HG03575 (cell line): ENCODE results near the gene SNTG2.

Experiments used
- ATAC-seq: cut with Tn5 transposase; IDR thresholded peaks from one replicate; pipeline ENCODE4 v1.9.1; 2021; ENCODE audit not compliant: unreplicated experiment, insufficient number of reproducible peaks, low FRiP score; ENCODE audit errors: extremely low read depth

Gene SNTG2

GRCh38 chr2:1235806-1236205 lies 285.2 kb downstream of the SNTG2 start:
- no peak for ATAC-seq

GRCh38 chr2:1236606-1237005 lies 286.0 kb downstream of the SNTG2 start:
- no peak for ATAC-seq

GRCh38 chr2:1237783-1238182 lies 287.1 kb downstream of the SNTG2 start:
- no peak for ATAC-seq

- no peak for ATAC-seq
These were observed 288.0 kb downstream of the SNTG2 start for GRCh38 chr2:1238598-1239138.

GRCh38 chr2:1245193-1245592 lies 294.5 kb downstream of the SNTG2 start:
- ATAC-seq: no peak

GRCh38 chr2:1246239-1246638 lies 295.6 kb downstream of the SNTG2 start:
- ATAC-seq: no peak

- ATAC-seq: no peak
These were observed 296.3 kb downstream of the SNTG2 start for GRCh38 chr2:1246991-1247390.

- ATAC-seq: no peak
These were observed 297.5 kb downstream of the SNTG2 start for GRCh38 chr2:1248187-1248586.

- no peak for ATAC-seq
These were observed 299.4 kb downstream of the SNTG2 start for GRCh38 chr2:1249897-1250687.

GRCh38 chr2:1251520-1251919 lies 300.9 kb downstream of the SNTG2 start:
- no peak for ATAC-seq

GRCh38 chr2:1253629-1254028 lies 303.0 kb downstream of the SNTG2 start:
- no peak for ATAC-seq

GRCh38 chr2:1254662-1255343 lies 304.2 kb downstream of the SNTG2 start:
- no peak for ATAC-seq

GRCh38 chr2:1256632-1257324 lies 306.1 kb downstream of the SNTG2 start:
- no peak for ATAC-seq

GRCh38 chr2:1257334-1257733 lies 306.7 kb downstream of the SNTG2 start:
- no peak for ATAC-seq

- no peak for ATAC-seq
These were observed 309.1 kb downstream of the SNTG2 start for GRCh38 chr2:1259746-1260145.

GRCh38 chr2:1262609-1263008 lies 312.0 kb downstream of the SNTG2 start:
- no peak for ATAC-seq

- ATAC-seq: no peak
These were observed 314.8 kb downstream of the SNTG2 start for GRCh38 chr2:1265454-1265853.

GRCh38 chr2:1266351-1266750 lies 315.7 kb downstream of the SNTG2 start:
- no peak for ATAC-seq

GRCh38 chr2:1268034-1268433 lies 317.4 kb downstream of the SNTG2 start:
- ATAC-seq: no peak

GRCh38 chr2:1269812-1270211 lies 319.2 kb downstream of the SNTG2 start:
- ATAC-seq: no peak
